Measurements from ENCODE around the gene GPR151.

The GPR151 gene

GRCh38 chr5:146519554-146519953 is 3.6 kb upstream of the GPR151 start:
- no peak for DNase-seq

- no peak for DNase-seq
Measured at GRCh38 chr5:146515473-146516150, 378 bp downstream of the GPR151 start.

GRCh38 chr5:146514575-146514974 is 1.4 kb downstream of the GPR151 start:
- no peak for DNase-seq

GRCh38 chr5:146513462-146513861 is 2.5 kb downstream of the GPR151 start:
- no peak for DNase-seq

- DNase-seq, result no peak
Measured at GRCh38 chr5:146510559-146511125, 5.3 kb downstream of the GPR151 start.

GRCh38 chr5:146507428-146507827 is 8.6 kb downstream of the GPR151 start:
- no peak for DNase-seq

- no peak for DNase-seq
Measured at GRCh38 chr5:146499680-146500079, 16.3 kb downstream of the GPR151 start.

GRCh38 chr5:146494656-146495055 is 21.3 kb downstream of the GPR151 start:
- DNase-seq, result no peak

- DNase-seq, result no peak
Measured at GRCh38 chr5:146490089-146490843, 25.7 kb downstream of the GPR151 start.

- no peak for DNase-seq
Measured at GRCh38 chr5:146484714-146485391, 31.1 kb downstream of the GPR151 start.

- no peak for DNase-seq
Measured at GRCh38 chr5:146482775-146483174, 33.2 kb downstream of the GPR151 start.

GRCh38 chr5:146475906-146476305 is 40.1 kb downstream of the GPR151 start:
- no peak for DNase-seq

- DNase-seq, result no peak
Measured at GRCh38 chr5:146475190-146475780, 40.7 kb downstream of the GPR151 start.

- DNase-seq, result no peak
Measured at GRCh38 chr5:146474065-146474464, 41.9 kb downstream of the GPR151 start.

GRCh38 chr5:146467760-146468159 is 48.2 kb downstream of the GPR151 start:
- DNase-seq, result no peak

GRCh38 chr5:146466521-146467349 is 49.3 kb downstream of the GPR151 start:
- DNase-seq, result no peak

- DNase-seq, result no peak
Measured at GRCh38 chr5:146463446-146463845, 52.5 kb downstream of the GPR151 start.
